HFFc6 (cell line): ENCODE results near the gene GJB4. TPM values are rescaled to one million over a fixed set of nuclear protein-coding genes. Genes with fewer than 3 reads are reported as not detected.
"Not testable (repeated sequence)": the region's sequence is repeated elsewhere in the genome, so short reads cannot be mapped to it uniquely, and the experiment has no call there.

ENCODE experiments used
- DNase-seq: peaks from one replicate; pipeline ENCODE4 v3.0.0-alpha.2; 2018
- H3K27ac Mint-ChIP-seq: 2 replicates; pipeline ENCODE4 v1.8.0; 2020; ENCODE audit warnings: mild to moderate bottlenecking, mixed read lengths
- H3K27me3 Mint-ChIP-seq: 2 replicates; pipeline ENCODE4 v1.8.0; 2021; ENCODE audit warnings: mild to moderate bottlenecking, moderate library complexity, mixed read lengths; ENCODE audit not compliant: insufficient read depth
- H3K36me3 Mint-ChIP-seq: 2 replicates; pipeline ENCODE4 v1.8.0; 2021; ENCODE audit warnings: low read depth, mixed read lengths
- H3K4me1 Mint-ChIP-seq: 2 replicates; pipeline ENCODE4 v1.8.0; 2020; ENCODE audit warnings: low read depth, mixed read lengths
- H3K4me3 Mint-ChIP-seq: 2 replicates; pipeline ENCODE4 v1.8.0; 2020; ENCODE audit warnings: mild to moderate bottlenecking, moderate library complexity, mixed read lengths
- H3K9me3 Mint-ChIP-seq: 2 replicates; pipeline ENCODE4 v1.8.0; 2020; ENCODE audit warnings: mild to moderate bottlenecking, mixed read lengths
- CTCF ChIP-seq: fragments of 200-600 bp; sonication (generic); IDR thresholded peaks from 2 replicates; pipeline ENCODE4 v1.5.0; 2021; ENCODE audit warnings: antibody characterized with exemption, mild to moderate bottlenecking
- total RNA-seq, 6 experiments: library from RNA; stranded (reverse); fragmentation: NEBNext Ultra II Directional; extraction: Animal tissue kit (Norgen Biotek cat#: 25700); gene quantifications; 2 replicates in 1 of 6; 3 replicates in 5 of 6; pipeline ENCODE4 v1.2.3, GENCODE V29; 2021

Gene GJB4
- total RNA-seq, 6 experiments from 2014 or later, result not detected

- Mint-ChIP-seq H3K4me1 (no peaks in the 10 kb centered on the region), H3K36me3 (no peaks in the 10 kb centered on the region), H3K27me3 (no peaks in the 10 kb centered on the region; the same call in 1 of the 2 replicates), H3K9me3 (no peaks in the 10 kb centered on the region), H3K4me3 (no peak overlapping the region), H3K27ac (no peak overlapping the region)
- TF ChIP-seq CTCF, result no peak
- no peak for DNase-seq
Measured at GRCh38 chr1:34771573-34772371, 12.2 kb downstream of the GJB4 start.

- not testable (repeated sequence) for H3K4me3 Mint-ChIP-seq, H3K9me3 Mint-ChIP-seq, H3K27ac Mint-ChIP-seq, H3K4me1 Mint-ChIP-seq, H3K27me3 Mint-ChIP-seq, H3K36me3 Mint-ChIP-seq, DNase-seq
Measured at GRCh38 chr1:34773114-34773513, 13.6 kb downstream of the GJB4 start.

DNA sequence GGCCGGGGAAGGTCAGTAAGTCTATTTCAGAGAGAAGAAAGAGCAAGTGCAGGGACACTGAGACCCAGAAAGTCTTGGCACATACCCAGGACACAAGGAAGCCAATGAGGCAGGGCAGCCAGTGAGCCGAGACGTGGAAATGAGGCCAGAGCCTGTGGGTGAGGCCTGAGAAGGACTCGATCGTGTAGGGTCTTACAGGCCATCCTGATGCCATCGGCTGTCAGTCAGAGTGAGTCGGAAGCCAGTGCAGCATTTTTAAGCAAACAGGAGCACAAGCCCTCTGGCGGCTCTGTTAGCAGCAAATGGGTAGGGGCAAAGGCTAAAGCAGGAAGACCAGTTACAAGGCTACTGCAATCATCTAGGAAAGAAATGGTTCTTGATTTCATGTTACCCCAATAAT, 15.4 kb downstream of the GJB4 start:
- Mint-ChIP-seq H3K4me1 (peaks cover 6% of the 10 kb centered on the region), H3K9me3 (no peaks in the 10 kb centered on the region), H3K27me3 (peaks cover 10% of the 10 kb centered on the region), H3K36me3 (no peaks in the 10 kb centered on the region), H3K27ac (no peak overlapping the region), H3K4me3 (no peak overlapping the region)
- no peak for DNase-seq
- no peak for TF ChIP-seq CTCF

DNA sequence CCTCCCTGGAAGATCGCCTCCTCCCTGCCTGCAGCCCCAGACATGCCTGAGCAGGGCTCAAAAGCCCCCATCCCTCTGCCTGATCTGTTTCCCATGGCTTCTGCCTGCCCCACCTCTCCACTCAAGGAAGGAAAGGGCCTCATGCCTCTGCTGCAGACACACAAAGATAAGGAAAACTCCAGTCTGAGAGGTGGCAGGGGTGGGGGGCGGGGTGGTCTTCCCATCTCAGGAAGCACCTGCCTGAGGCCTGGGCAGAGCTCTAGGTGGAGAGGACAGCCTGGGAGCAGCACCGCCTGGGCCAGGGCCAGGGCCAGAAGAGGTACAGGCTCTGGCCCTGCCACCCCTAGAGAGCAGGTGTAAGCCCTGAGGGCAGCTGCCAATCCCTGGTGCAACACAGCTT, 17.4 kb downstream of the GJB4 start:
- Mint-ChIP-seq H3K4me1 (peaks cover 6% of the 10 kb centered on the region), H3K4me3 (no peak overlapping the region), H3K36me3 (no peaks in the 10 kb centered on the region), H3K9me3 (no peaks in the 10 kb centered on the region), H3K27ac (no peak overlapping the region), H3K27me3 (peaks cover 20% of the 10 kb centered on the region)
- TF ChIP-seq CTCF, result no peak
- no peak for DNase-seq

- Mint-ChIP-seq H3K4me1 (peaks cover 6% of the 10 kb centered on the region), H3K27ac (no peak overlapping the region), H3K4me3 (no peak overlapping the region), H3K27me3 (peaks cover 24% of the 10 kb centered on the region), H3K9me3 (no peaks in the 10 kb centered on the region), H3K36me3 (no peaks in the 10 kb centered on the region)
- TF ChIP-seq CTCF, result no peak
- DNase-seq, result no peak
Measured at GRCh38 chr1:34777519-34778321, 18.2 kb downstream of the GJB4 start.

- Mint-ChIP-seq H3K36me3 (no peaks in the 10 kb centered on the region), H3K27me3 (peaks cover 29% of the 10 kb centered on the region)
Measured at GRCh38 chr1:34778381-34778780, 18.8 kb downstream of the GJB4 start.

More at GRCh38 chr1:34778381-34778780, 18.8 kb downstream of the GJB4 start:
- DNase-seq, result no peak
- TF ChIP-seq CTCF, result no peak
- Mint-ChIP-seq H3K27ac (no peak overlapping the region), H3K4me3 (no peak overlapping the region), H3K4me1 (peaks cover 13% of the 10 kb centered on the region), H3K9me3 (no peaks in the 10 kb centered on the region)
